Measurements from ENCODE around the gene BPIFB3.

Gene BPIFB3

DNA sequence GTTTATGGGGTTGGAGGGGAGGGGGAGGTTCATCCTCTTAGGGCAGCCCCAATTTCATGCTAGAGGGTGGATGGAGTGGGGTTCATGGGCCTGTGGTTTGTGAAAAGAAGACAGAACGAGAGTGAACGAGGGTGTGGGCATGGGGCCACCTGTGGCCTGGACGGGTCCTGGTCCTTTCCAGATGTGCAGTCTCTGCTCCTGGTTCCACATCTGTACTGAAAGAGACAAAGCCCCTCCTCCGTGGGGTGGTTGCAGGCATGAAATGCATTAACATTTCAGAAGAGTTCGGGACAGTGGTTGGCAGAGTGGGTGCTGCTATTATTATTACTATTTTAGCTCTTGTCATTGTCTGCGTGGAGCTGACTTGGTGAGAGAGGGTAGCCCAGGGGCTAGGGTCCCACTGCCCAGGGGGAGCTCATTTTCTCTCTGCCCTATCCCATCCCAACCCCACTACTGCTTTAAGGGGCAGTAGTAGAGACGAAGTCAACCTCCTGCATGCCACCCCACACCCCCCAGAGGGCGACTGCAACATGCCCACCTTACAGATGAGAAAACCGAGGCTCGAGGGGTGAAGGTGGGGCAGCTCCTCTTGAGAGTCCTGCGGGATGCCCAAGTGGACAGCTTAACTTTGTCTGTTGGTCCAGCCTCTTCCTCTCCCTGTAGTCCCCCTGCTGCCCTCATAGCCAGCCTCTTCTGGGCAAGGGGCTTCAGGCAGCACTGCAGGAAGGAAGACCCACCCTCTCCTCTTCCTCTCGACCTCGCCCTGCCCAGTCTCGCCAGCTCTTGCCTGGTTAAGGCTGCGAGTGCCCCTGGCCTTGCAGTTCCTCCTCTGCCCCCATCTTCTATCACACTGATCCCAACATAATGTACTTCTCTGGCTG lies 37.8 kb upstream of the BPIFB3 start:
- no peak for DNase-seq

DNA sequence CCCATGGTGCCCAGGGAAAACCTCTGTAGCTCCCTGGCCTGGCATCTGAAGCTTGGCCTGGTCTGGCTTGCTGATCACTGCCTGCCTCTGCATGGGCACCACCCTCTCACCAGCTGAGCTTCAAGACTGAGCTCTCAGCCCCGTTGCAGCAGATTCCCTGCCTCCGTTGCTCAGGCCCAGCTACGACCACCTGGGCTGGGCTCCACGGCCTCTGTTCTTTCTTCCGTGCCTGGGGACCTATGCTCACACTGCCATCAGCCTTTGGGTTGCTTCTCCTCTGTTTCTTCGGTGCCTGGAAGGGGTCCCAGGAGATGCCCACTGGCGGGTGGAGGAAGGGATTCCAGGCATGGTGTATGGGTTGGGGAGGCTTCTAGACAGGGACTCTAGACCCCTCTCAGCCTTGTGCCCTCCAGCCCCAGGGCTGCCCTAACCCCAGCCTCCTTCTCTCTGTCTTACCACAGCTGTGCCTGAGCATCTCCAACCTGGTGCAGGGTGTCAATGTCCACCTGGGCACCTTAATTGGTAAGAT lies 37.1 kb upstream of the BPIFB3 start:
- DNase-seq: no peak

DNA sequence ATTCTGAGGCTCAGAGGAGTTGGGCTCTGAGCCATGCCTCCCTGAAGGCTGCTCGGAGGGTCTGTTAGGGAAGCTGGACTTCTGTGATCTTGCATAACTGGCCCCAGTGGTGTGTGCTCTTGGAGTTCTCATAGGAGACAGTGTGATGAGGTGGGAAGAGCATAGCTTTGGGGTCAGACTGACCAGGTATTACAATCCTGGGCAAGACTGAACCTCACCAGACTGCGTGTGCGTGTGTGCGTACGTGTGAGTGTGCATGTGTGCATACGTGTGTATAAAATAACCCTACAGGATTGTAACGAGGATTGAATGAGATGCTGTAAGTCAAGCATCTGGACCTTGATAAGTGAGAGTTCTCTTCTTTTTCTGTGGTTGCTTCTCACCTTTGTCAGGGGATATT lies 36.2 kb upstream of the BPIFB3 start:
- no peak for DNase-seq

DNA sequence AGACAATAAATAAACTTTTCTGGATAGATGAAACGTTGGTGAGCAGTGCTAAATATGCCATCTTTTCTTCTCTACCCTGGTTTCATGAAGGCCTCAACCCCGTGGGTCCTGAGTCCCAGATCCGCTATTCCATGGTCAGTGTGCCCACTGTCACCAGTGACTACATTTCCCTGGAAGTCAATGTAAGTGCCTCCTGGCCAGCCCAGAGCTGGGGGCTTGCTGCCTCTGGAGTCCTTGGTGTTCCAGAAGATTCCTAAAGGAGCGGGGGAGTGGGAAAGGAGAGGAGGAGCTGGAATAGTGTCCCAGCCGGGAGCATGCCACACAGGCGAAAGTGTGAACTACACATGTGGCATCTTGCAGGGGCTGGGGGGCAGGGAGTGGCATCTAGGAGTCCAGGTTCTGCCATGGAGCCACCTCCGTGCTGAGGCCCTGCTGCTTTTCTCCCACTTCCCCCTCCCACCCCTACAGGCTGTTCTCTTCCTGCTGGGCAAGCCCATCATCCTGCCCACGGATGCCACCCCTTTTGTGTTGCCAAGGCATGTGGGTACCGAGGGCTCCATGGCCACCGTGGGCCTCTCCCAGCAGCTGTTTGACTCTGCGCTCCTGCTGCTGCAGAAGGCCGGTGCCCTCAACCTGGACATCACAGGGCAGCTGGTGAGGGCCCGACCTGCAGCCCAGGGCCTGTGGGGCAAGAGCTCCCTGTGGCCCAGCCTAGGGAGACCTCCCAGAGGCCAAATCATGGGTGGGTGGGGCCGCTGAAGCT lies 35.4 kb upstream of the BPIFB3 start:
- DNase-seq: no peak

DNA sequence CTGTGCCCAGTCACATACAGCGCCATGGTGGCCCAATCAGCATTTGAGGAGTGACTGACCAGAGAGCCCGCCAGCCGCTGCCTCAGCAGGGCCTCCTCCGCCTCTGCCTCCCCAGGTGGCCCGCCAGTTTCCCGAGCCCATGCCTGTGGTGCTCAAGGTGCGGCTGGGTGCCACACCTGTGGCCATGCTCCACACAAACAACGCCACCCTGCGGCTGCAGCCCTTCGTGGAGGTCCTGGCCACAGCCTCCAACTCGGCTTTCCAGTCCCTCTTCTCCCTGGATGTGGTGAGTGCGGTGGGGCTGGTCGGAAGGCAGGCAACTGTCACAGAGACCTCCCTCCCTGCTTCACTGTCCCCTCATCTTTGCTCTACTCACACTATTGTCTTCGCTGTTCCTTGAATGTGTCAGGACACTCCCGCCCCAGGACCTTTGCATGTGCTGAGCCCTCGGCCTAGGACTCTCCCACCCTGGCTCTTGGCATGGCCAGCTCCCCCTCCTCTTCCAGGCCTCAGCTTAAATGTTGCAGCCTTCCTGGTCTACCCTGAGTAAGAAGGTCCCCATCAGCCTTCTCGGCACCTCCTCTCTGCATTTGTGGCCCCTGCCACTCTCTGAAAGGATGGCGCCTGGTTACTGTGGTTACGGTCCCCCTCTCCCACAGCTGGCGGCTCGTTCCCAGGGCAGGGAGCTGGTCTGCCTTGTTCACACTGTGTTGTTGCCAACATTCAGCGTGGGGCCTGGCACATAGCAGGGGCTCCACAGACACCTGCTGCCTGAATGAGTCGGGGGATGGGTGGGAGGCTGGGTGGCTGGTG lies 34.0 kb upstream of the BPIFB3 start:
- DNase-seq: no peak

DNA sequence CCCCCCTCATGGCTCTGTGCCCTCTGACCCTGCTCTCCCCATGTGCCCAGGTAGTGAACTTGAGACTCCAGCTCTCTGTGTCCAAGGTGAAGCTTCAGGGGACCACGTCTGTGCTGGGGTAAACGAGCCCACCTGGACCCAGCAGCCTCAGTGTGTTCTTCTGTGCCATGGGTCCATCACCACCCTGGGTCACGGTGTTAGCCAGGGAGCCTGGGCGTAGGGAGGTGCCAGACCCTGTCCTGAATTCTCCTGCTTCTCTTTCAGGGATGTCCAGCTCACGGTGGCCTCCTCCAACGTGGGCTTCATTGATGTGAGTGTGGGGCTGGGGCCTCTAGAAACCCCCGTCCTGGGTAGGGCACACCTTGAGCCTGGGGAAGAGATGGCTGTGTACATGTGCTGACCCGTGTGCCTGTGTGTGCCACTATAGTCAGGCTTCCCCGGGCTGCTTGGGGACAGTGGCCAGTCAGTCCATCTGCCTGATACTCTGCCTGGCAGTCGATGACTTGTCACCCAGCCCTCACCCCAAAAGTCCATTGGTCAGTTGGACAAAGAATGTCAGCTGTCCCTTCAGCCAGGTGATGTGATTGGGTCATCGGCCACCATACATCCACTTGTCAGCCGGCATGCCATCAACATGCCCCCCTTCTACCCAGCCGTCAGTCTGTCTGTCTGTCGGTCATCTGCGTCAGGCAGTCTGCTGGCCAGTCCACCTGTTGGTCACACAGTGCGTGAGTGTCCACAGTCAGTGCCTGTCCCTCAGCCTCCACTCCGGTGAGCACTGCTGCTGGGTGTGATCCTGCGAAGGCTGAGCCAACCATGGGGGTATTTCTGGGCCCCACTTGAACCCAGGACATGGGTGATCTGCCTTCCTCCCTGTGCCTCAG lies 33.2 kb upstream of the BPIFB3 start:
- no peak for DNase-seq

DNA sequence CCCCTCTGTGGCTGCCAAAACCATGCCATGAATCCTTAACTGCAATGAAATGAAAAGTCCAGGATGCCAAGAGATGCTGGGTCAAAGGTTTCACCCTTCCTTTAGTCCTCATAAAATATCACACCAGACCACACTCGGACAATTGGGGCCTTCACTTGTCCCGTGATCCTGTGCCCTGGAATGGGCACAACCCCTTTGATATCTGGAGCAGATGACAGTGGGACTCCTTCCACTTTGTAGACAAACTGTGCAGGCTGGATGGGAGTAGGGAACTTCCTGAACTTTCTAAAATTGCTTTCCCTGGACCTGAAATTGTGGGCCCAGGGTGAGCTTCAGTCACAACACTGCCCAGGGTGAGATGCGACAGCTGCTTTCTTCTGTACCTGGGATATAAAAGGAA lies 31.8 kb upstream of the BPIFB3 start:
- no peak for DNase-seq

DNA sequence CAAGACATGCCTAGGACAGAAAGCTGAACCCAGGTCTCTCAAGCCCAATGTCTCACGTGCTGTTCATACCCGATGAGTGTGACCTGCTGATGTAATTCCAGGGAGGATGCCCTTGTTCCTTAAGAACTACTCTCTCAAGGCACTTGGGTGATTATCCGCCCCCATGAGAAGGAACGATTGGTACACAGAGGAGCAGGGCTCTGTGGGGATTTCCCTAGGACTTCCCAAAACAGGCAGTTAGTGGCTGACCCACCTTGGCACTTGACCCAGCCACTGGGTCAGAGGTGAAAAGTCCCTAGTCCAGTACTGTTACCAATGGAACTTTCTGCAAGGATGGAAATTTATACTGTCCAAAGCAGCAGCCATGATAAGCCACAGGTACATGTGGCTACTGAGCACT lies 31.4 kb upstream of the BPIFB3 start:
- DNase-seq: no peak

DNA sequence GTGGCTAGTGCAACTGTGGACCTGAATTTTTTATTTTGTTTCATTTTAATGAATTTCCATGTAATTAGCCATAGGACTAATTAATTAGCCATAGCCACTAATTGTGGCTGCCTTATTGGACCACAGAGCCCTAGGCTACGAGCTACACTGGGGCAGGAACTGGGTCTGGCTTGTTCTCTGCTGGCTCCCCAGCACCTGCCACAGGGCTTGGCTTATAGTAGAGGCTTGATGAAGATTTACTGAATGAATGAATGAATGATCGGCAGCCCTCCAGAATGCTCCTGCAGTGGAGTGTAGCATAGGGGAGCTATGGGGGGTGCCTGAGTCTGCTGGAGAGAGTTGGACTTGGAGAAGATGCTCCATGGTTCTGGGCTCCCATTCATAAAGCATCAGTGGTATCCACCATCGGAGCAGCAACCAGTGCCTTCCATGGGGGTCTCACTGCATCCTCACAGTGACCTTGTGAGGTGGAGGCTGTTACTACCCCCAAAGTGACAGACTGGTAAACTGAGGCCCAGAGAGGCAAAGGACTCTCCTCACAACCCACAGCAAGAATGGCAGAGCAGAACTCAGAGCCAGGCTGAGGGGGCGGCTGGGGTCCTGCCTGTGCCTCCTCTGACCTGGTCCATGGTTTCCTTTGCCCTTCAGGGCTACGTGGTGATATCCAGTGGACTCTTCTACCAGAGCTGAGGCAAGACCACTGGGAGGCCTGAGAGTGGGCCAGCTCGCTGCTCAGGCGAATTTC lies 30.8 kb upstream of the BPIFB3 start:
- no peak for DNase-seq

DNA sequence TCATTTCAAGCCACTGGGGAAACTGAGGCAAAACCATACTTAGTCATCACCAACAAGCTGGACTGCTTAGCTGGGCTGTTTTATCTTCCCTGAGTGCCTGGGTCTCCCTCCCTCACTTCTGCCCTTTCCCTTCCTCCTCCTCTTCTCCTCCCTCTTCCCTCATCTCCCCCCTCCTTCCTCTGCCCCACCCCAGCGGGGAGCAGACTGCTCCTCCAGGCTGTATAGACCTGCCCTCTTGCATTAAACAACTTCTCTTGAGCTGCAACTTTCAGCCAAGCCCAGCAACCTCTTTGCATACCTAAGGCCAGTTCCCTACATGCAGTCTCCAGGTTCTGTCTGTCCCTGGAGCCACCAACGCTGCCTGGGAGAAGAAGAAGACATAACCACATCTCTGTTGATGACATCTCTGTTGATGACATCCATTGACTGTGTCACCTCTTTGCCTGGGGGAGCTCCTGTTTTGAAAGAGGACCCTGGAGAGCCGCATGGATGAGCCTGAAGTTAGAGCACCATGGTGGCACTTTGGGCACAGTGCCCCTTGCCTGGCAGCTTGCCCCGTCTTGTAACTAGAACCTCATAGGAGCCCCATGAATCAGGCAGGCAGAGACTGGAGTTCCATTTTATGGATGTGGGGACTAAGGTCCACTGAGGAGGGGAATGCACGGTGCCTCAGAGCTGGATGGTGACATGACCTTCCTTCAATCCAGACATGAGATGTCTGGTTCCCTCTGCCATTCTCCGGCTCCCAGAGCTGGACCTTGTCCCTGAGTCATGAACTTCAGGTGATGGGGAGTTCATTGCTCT lies 30.1 kb upstream of the BPIFB3 start:
- DNase-seq: no peak

DNA sequence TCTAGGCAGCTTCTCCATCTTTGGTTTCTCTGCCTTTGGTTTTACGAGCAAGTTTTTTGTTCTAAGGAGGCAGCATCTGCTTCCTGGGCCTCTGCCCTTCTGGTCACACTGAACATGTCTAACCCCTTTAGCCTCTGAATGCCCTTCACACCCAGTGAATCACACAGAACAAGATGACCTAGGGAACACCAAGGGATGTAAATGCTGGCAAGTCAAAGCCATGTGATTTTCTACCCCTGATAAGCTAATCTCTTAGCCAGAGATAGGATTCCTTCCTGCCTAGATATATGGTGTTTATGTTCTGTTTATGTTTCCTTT lies 29.5 kb upstream of the BPIFB3 start:
- no peak for DNase-seq

DNA sequence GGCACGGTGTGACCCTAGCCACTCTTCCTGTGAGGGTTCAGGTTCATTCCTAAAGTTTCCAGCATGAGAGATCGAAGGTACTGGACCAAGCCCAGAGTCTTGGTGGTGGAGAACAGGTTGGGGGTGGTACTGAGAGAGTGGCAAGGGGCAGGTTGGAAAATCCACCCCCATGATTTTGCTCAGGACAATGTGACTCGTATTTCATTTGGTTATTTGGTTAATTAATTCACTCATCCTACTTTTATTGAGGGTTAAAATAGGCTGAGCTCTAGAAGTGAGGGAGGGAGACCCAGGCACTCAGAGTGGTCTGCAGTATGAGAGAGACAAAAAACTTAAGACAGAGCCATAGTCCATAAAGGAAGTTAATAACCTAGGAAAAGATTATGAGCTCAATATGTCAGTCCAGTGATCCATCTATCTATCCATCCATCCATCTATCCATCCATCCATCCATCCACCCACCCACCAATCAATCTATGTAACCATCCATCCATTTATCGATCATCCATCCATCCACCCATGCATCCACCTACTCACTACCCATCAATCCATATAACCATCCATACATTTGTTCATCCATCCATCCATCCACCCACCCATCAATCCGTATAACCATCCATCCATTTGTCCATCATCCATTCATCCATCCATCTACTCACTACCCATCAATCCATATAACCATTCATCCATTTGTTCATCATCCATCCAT lies 28.9 kb upstream of the BPIFB3 start:
- DNase-seq: no peak

DNA sequence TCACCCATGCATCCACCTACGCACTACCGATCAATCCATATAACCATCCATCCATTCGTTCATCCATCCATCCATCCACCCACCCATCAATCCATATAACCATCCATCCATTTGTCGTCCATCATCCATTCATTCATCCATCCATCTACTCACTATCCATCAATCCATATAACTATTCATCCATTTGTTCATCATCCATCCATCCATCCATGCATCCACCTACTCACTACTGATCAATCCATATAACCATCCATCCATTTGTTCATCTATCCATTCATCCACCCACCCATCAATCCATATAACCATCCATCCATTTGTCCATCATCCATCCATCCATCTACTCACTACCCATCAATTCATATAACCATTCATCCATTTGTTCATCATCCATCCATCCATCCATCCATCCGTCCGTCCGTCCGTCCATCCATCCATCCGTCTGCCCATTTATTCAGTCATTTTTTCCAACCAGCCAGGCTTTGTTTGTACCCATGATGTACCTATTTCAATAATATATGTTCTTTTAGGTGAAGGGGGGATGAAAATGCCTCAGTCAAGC lies 28.3 kb upstream of the BPIFB3 start:
- no peak for DNase-seq

DNA sequence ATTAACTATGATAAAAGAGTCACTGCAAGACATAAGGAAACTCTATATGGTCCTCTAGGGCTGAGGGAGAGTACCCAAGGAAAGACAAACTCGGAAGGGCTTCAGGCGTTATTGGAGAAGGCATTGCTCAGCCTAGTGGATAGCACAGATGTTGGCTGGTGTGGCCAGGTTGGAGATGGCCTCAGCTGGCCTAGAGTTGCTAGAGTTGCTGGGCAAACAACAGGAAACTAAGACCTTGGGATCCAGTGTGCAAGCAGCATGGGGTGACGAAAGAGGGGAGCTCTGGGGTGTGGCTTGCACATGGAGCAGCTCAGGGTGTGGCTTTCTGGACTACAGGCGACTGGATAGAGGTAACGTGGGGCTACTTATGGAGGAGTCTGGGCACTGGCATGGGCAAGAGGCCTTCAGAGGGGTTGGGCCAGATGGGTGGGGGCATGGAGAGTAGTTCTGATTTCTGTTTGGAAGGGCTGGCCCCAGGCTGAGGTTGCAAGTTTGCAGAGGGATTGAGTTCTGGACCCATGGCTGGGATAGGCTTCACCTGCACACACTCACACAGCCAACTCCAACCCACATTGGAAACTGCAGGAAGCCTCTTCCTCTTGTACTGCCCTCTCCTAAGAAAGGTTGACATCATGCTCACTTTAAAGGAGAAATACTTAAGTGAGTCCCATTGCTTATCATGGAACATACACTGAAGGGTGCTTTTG lies 27.5 kb upstream of the BPIFB3 start:
- no peak for DNase-seq

DNA sequence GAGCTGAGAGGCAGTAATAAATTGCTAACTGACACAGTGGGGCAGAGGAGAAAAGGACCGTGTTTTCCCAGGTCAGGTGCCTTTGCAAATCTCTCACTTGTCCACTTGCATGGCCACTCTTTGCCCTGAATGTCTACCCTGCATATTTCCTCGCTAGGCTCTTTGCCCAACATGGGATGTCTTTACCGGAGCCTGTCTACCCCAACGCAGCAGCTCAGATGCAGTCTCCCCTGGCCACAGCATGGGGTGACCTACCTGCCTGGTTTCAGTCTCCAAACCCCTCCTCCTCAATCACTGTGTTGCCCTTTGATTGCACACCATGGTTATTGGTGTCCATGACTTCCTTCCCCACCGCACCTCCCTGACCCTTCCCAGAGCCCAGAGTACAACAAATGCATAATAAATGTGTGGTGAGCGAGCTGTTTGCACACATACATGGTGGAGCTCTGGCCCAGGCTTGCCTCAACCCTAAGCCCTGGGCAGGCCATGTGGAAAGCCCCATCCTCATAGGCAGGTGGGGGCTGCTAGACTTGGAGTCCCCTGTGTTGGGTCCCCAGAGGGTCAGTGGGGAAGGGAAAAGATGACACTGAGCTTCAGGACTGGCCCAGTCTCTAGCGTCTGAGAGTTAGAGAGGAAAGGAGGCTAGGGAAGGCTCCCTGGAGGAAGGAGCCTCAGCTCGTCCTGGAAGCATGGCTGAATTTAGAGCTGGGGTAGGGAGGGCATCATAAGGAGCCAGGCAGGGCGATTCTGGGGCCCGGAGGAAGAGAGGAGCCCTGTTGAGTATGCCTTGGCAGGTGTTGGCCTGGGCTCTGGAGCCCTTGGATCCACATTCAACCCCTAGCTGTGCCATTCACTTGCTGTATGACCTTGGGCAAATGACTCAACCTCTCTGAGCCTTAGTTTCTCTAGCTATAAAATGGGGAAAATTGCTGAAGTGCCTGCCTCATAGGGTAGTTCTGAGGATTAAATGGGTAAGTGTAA lies 26.6 kb upstream of the BPIFB3 start:
- no peak for DNase-seq

DNA sequence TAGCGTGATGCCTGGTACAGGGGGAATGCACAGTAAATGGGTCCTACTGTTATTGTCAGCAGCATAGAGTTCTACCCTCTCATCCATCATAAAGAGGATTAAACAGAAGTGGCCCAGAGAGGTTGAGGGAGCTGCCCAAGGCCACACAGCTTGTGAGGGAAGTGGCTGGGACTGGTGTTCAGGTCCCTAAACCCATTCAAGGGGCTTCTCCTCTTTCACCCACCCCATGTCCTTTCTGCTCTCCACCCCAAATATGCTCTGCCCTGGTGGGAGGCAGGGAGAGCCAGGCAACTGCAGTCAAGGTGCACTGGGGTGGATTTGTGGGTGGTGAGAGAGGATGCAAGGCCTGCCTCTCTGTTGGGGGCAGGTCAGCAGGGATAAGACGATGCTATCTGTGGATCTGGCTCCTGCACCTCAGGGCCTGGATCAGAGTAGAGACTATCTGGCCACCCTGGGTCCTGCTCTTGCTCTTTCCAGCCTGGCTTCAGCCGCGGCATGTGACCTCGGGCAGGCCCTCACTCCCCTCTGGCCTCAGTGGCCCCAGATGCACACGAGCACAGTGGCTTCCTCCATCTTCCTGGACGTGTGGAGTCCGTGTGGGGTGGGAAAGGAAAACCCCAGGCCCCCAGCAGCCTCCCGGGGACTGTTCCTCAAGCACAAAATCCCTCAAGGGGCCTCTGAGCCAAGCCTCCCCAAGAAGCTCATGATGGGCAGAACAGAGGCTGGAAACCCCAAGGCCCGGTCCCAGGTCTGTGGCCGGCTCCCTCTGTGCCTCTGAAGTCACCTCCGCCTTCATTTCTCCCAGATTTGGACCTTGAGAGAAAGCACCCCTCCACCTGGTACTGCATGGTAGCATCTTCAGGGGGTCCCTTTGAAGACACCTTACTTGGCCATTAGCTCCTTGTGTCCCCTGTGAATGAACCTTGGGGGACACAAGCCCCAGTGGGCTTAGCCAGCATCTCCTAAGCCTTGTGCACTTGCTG lies 25.6 kb upstream of the BPIFB3 start:
- no peak for DNase-seq

Measured in stimulated activated CD4-positive, alpha-beta T cell treated with anti-CD3 and anti-CD28 coated beads, Interleukin-15, amount 100 ng/mL, for 24 hours (primary cell).